GM12864 (cell line): ENCODE results near the gene ESRP2.

Experiments
- DNase-seq: peaks from one replicate; pipeline ENCODE4 v3.0.0-alpha.2; 2011; ENCODE audit warnings: low read depth
- H3K4me3 ChIP-seq: 2 replicates; pipeline ENCODE4 v1.5.1; 2011; ENCODE audit warnings: mild to moderate bottlenecking, low read depth, low read length, control low read depth
- CTCF ChIP-seq: IDR thresholded peaks from 2 replicates; pipeline ENCODE4 v1.5.1; 2011; ENCODE audit warnings: low read depth, mild to moderate bottlenecking, moderate library complexity, low read length, control low read depth, inconsistent platforms; ENCODE audit errors: missing control alignments

The ESRP2 gene

GRCh38 chr16:68264128-68265077 lies 28.5 kb upstream of the ESRP2 start, which contains the start of gene SLC7A6:
TSS of gene SLC7A6 (plus strand) at chr16:68264526. CDS start at chr16:68274727, 10,201 bp downstream.
- peak; percentile 49 for DNase-seq
- peak within 1 kb of the TSS; percentile 79 for H3K4me3 ChIP-seq
- TF ChIP-seq CTCF: peak; percentile 82

- no peak for TF ChIP-seq CTCF
- DNase-seq: no peak
- H3K4me3 ChIP-seq: peak overlapping the region; percentile 79
Observed at GRCh38 chr16:68263559-68264127, 27.7 kb upstream of the ESRP2 start.

GRCh38 chr16:68259007-68259825 lies 23.3 kb upstream of the ESRP2 start:
- no peak overlapping the region for H3K4me3 ChIP-seq
- TF ChIP-seq CTCF: no peak
- DNase-seq: no peak

GRCh38 chr16:68257906-68258800 lies 22.2 kb upstream of the ESRP2 start:
- no peak overlapping the region for H3K4me3 ChIP-seq
- DNase-seq: no peak
- TF ChIP-seq CTCF: no peak

- no peak overlapping the region for H3K4me3 ChIP-seq
- TF ChIP-seq CTCF: no peak
- peak; percentile 52 for DNase-seq
Observed at GRCh38 chr16:68257251-68257905, 21.5 kb upstream of the ESRP2 start.
